Fibroblast of lung (primary cell): ENCODE results near the gene PCGF1. TPM values are rescaled to one million over a fixed set of nuclear protein-coding genes. Genes with fewer than 3 reads are reported as not detected.

Source experiments
- DNase-seq, 2 donors: peaks; one replicate each; pipeline versions ENCODE4 v3.0.0 to v3.0.0-alpha.2; 2010; ENCODE audit warnings: low read depth in 2 of 2
- H2AFZ ChIP-seq: 2 replicates; pipeline ENCODE4 v1.5.1; 2012; ENCODE audit warnings: low read length, control low read depth, inconsistent platforms
- H3K27ac ChIP-seq: 2 replicates; pipeline ENCODE4 v1.5.1; 2011; ENCODE audit warnings: low read length, control low read depth; ENCODE audit not compliant: insufficient read depth
- H3K27me3 ChIP-seq: 2 replicates; pipeline ENCODE4 v1.5.1; 2011; ENCODE audit warnings: mild to moderate bottlenecking, low read length; ENCODE audit not compliant: control insufficient read depth, insufficient read depth
- H3K36me3 ChIP-seq: 2 replicates; pipeline ENCODE4 v1.5.1; 2011; ENCODE audit warnings: low read length; ENCODE audit not compliant: control insufficient read depth, insufficient read depth
- H3K4me1 ChIP-seq: 2 replicates; pipeline ENCODE4 v1.5.1; 2011; ENCODE audit warnings: low read length; ENCODE audit not compliant: control insufficient read depth, insufficient read depth; ENCODE audit errors: extremely low read depth
- H3K4me2 ChIP-seq: 2 replicates; pipeline ENCODE4 v1.5.1; 2011; ENCODE audit warnings: low read length, control low read depth; ENCODE audit not compliant: insufficient read depth; ENCODE audit errors: extremely low read depth
- H3K4me3 ChIP-seq, 4 experiments: fragments of 200-600 bp in 1 of 4; sonication (generic) in 1 of 4; replicated peaks in 1 of 4; 2 replicates each; pipeline ENCODE4 v1.5.1; 2011 to 2016; ENCODE audit warnings: low read length in 4 of 4, low read depth in 3 of 4, mild to moderate bottlenecking in 3 of 4, control low read depth in 2 of 4, inconsistent platforms in 1 of 4, mixed read lengths in 1 of 4; ENCODE audit not compliant: insufficient read depth in 1 of 4; ENCODE audit errors: control extremely low read depth in 1 of 4
- H3K79me2 ChIP-seq: 2 replicates; pipeline ENCODE4 v1.5.1; 2012; ENCODE audit warnings: mild to moderate bottlenecking, low read length, inconsistent platforms; ENCODE audit not compliant: control insufficient read depth, insufficient read depth
- H3K9ac ChIP-seq: 2 replicates; pipeline ENCODE4 v1.5.1; 2011; ENCODE audit warnings: mild to moderate bottlenecking, low read length, control low read depth; ENCODE audit not compliant: insufficient read depth
- H3K9me3 ChIP-seq: 2 replicates; pipeline ENCODE4 v1.5.1; 2012; ENCODE audit warnings: low read depth, low read length; ENCODE audit not compliant: control insufficient read depth, insufficient read depth
- H4K20me1 ChIP-seq: 2 replicates; pipeline ENCODE4 v1.5.1; 2011; ENCODE audit warnings: low read length; ENCODE audit not compliant: control insufficient read depth, insufficient read depth; ENCODE audit errors: extremely low read depth
- CTCF ChIP-seq, 2 donors: IDR thresholded peaks in 1 of 2; conservative IDR thresholded peaks in 1 of 2; 1 replicate in 1 of 2; 2 replicates in 1 of 2; pipeline ENCODE4 v1.5.1; 2011 to 2012; ENCODE audit warnings: low read length in 2 of 2, control low read depth in 1 of 2, inconsistent platforms in 1 of 2, low read depth in 1 of 2, mild to moderate bottlenecking in 1 of 2
- EZH2 ChIP-seq: IDR thresholded peaks from 2 replicates; pipeline ENCODE4 v1.5.1; 2012; ENCODE audit warnings: low read length, control low read depth, mild to moderate bottlenecking; ENCODE audit errors: missing control alignments
- polyA plus RNA-seq, 2 donors: library from polyadenylated mRNA; depleted of rRNA in 1 of 2; stranded (reverse) in 1 of 2; unstranded in 1 of 2; fragments of >200 nt; gene quantifications; 2 replicates each; pipeline ENCODE4 v1.2.1, GENCODE V29; 2011 to 2012; ENCODE audit warnings: missing spikeins in 1 of 2
- total RNA-seq: library from RNA; depleted of rRNA; stranded (reverse); fragments of >200 nt; gene quantifications from 2 replicates; pipeline ENCODE4 v1.2.1, GENCODE V29; 2014

Gene PCGF1
- total and polyA plus RNA-seq, 2 donors (not counting 1 experiment from before 2014, with no cell fraction given), result 23.8 to 35.5 TPM

- no peak for DNase-seq
- Histone ChIP-seq H3K27ac (no peak overlapping the region), H3K4me3 (peak overlapping the region; percentile 52 to 98 (median 74)), H3K27me3 (no peaks in the 10 kb centered on the region), H3K4me1 (peaks cover 4% of the 10 kb centered on the region), H3K4me2 (peak overlapping the region; percentile 85), H3K9ac (peak overlapping the region; percentile 35), H4K20me1 (no peaks in the 10 kb centered on the region), H2AFZ (no peak overlapping the region), H3K9me3 (no peaks in the 10 kb centered on the region), H3K36me3 (peaks cover 4% of the 10 kb centered on the region), H3K79me2 (peaks cover 3% of the 10 kb centered on the region)
- no peak for TF ChIP-seq EZH2
- TF ChIP-seq CTCF (conservative IDR thresholded peaks at IDR 0.05 in 1 of 2, IDR thresholded peaks at IDR 0.05 in 1 of 2; ENCODE audit: low read depth in 1 of 2, low read length in 2 of 2), result no peak
Observed at GRCh38 chr2:74555610-74556103, 48.2 kb upstream of the PCGF1 start.

- peaks cover 3% of the 10 kb centered on the region for H3K79me2 ChIP-seq
- no peaks in the 10 kb centered on the region for H3K27me3 ChIP-seq
- peak; percentile 31 to 53 for DNase-seq
- H2AFZ ChIP-seq, result peak overlapping the region; percentile 82
- H3K4me2 ChIP-seq, result peak overlapping the region; percentile 85
- peak overlapping the region; percentile 52 to 98 (median 74) for H3K4me3 ChIP-seq
- H3K27ac ChIP-seq, result peak overlapping the region; percentile 52
- peak overlapping the region; percentile 35 for H3K9ac ChIP-seq
- H4K20me1 ChIP-seq, result no peaks in the 10 kb centered on the region
- H3K36me3 ChIP-seq, result peaks cover 4% of the 10 kb centered on the region
- no peaks in the 10 kb centered on the region for H3K9me3 ChIP-seq
- no peak for TF ChIP-seq CTCF (conservative IDR thresholded peaks at IDR 0.05 in 1 of 2, IDR thresholded peaks at IDR 0.05 in 1 of 2; ENCODE audit: low read depth in 1 of 2, low read length in 2 of 2)
- TF ChIP-seq EZH2, result no peak
- peaks cover 4% of the 10 kb centered on the region for H3K4me1 ChIP-seq
Observed at GRCh38 chr2:74554820-74555531, 47.5 kb upstream of the PCGF1 start.

- no peak for TF ChIP-seq EZH2
- no peak for TF ChIP-seq CTCF (conservative IDR thresholded peaks at IDR 0.05 in 1 of 2, IDR thresholded peaks at IDR 0.05 in 1 of 2; ENCODE audit: low read depth in 1 of 2, low read length in 2 of 2)
- H2AFZ ChIP-seq, result peak within 1 kb of the TSS; percentile 82
- H3K4me3 ChIP-seq, result peak within 1 kb of the TSS; percentile 52 to 98 (median 74)
- H4K20me1 ChIP-seq, result no peaks in the 10 kb centered on the region
- no peaks in the 10 kb centered on the region for H3K9me3 ChIP-seq
- H3K4me2 ChIP-seq, result peak within 1 kb of the TSS; percentile 85
- peak within 1 kb of the TSS; percentile 79 for H3K9ac ChIP-seq
- peaks cover 6% of the 10 kb centered on the region for H3K4me1 ChIP-seq
- H3K27ac ChIP-seq, result peak within 1 kb of the TSS; percentile 85
- peaks cover 4% of the 10 kb centered on the region for H3K36me3 ChIP-seq
- DNase-seq, result peak; percentile 89 to 91
- H3K27me3 ChIP-seq, result no peaks in the 10 kb centered on the region
- peaks cover 3% of the 10 kb centered on the region for H3K79me2 ChIP-seq
Observed at GRCh38 chr2:74553892-74554819, 46.7 kb upstream of the PCGF1 start, which contains the start of the genes DOK1 and LOXL3. DOK1 (plus strand) TSS chr2:74554720; CDS start chr2:74554755, 35 bp downstream. LOXL3 (minus strand) TSS chr2:74553942; CDS start chr2:74552634, 1,308 bp downstream.
